Measurements from ENCODE around the gene ALPK1. TPM values are rescaled to one million over a fixed set of nuclear protein-coding genes. Genes with fewer than 3 reads are reported as not detected.
"Not testable (repeated sequence)": the region's sequence is repeated elsewhere in the genome, so short reads cannot be mapped to it uniquely, and the experiment has no call there.

Gene ALPK1
- total RNA-seq, 4 donors from 2014 or later = 14.8 to 43.8 (median 19.1) TPM

DNA sequence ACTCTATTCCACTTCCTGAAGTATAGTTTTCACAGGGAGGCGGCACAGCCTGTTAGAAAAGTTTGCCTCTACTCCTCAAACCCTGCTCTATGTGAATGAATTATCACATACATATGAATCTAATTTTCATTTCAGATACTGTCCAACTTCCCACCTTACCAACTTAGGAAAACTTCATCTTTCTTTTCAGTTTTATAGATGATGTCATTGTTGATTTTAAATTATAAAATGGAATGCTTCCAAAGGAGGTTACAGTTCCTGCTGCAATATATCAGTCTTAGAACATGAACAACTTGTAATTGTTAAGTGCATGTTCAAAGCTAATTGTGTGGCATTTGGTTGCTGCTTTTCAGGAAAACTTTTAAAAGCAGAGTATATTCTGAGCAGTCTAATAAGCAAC lies 126.4 kb downstream of the ALPK1 start:
- ATAC-seq (ENCODE audit: low FRiP score) (no peak), DNase-seq (ENCODE audit: low spot score) (no peak)
- TF ChIP-seq, protein P1, sequence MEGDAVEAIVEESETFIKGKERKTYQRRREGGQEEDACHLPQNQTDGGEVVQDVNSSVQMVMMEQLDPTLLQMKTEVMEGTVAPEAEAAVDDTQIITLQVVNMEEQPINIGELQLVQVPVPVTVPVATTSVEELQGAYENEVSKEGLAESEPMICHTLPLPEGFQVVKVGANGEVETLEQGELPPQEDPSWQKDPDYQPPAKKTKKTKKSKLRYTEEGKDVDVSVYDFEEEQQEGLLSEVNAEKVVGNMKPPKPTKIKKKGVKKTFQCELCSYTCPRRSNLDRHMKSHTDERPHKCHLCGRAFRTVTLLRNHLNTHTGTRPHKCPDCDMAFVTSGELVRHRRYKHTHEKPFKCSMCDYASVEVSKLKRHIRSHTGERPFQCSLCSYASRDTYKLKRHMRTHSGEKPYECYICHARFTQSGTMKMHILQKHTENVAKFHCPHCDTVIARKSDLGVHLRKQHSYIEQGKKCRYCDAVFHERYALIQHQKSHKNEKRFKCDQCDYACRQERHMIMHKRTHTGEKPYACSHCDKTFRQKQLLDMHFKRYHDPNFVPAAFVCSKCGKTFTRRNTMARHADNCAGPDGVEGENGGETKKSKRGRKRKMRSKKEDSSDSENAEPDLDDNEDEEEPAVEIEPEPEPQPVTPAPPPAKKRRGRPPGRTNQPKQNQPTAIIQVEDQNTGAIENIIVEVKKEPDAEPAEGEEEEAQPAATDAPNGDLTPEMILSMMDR (IDR thresholded peaks at IDR 0.05) = no peak

DNA sequence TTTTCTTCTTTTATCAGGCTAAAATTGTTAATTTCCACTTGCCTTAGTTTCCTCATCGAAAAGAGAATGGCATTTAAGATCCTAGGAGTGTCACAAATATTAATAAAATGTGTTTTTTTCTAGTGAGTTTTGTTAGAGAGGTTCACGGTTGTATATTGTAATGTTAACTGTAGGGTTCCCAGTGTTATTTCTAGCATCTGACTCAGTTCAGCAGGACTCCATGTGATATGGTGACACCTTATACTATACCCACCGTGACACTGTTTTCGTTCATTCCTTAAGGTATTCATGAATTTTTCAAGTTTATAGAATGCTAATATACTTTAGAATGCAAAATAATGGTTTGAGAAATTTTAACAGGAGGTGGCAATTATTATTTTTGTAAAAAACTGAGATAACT lies 128.7 kb downstream of the ALPK1 start:
- TF ChIP-seq, protein P1 (IDR thresholded peaks at IDR 0.05) = no peak
- DNase-seq (ENCODE audit: low spot score) (no peak), ATAC-seq (ENCODE audit: low FRiP score) (no peak)

- TF ChIP-seq, protein P1 (IDR thresholded peaks at IDR 0.05) = no peak
- ATAC-seq (ENCODE audit: low FRiP score) (no peak), DNase-seq (ENCODE audit: low spot score) (no peak)
Observed at GRCh38 chr4:112426416-112426815, 129.2 kb downstream of the ALPK1 start.

DNA sequence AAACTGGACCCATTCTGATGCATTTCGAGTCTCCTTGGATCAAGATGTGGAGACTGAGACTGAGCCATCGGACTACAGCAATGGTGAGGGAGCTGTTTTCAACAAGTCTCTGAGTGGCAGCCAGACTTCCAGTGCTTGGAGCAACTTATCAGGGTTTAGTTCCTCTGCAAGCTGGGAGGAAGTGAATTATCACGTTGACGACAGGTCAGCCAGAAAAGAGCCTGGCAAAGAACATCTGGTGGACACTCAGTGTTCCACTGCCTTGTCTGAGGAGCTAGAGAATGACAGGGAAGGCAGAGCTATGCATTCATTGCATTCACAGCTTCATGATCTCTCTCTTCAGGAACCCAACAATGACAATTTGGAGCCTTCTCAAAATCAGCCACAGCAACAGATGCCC lies 134.0 kb downstream of the ALPK1 start:
- ATAC-seq (ENCODE audit: low FRiP score) = no peak

GRCh38 chr4:112436987-112437386 lies 139.8 kb downstream of the ALPK1 start:
- ATAC-seq (ENCODE audit: low FRiP score) (no peak), DNase-seq (ENCODE audit: low spot score) (no peak)
- TF ChIP-seq, protein P1 (IDR thresholded peaks at IDR 0.05) = no peak

More for the DNA sequence above, 134.0 kb downstream of the ALPK1 start:
- TF ChIP-seq, protein P1 (IDR thresholded peaks at IDR 0.05) = no peak
- DNase-seq (ENCODE audit: low spot score) = no peak

DNA sequence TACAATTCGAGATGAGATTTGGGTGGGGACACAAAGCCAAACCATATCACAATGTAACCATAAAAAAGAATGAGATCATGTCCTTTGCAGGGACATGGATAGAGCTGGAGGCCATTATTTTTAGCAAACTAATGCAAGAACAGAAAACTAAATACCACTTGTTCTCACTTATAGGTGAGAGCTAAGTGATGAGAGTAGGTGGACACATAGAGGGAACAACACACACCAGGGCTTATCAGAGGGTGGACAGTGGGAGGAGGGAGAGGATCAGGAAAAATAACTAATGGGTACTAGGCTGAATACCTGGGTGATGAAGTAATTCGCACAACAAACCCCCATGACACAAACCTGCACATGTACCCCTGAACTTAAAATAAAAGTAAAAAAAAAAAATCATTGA lies 145.1 kb downstream of the ALPK1 start:
- not testable (repeated sequence) for DNase-seq (ENCODE audit: low spot score); ATAC-seq (ENCODE audit: low FRiP score)

GRCh38 chr4:112448306-112449132 lies 151.3 kb downstream of the ALPK1 start:
- no peak for DNase-seq (ENCODE audit: low spot score)
- ATAC-seq (ENCODE audit: low FRiP score) = no peak
- TF ChIP-seq, protein P1 (IDR thresholded peaks at IDR 0.05) = no peak
